ENCODE data around the gene TSR1.

Gene TSR1

GRCh38 chr17:2297023-2297422 lies 39.2 kb downstream of the TSR1 start:
- TF ChIP-seq Cebpa-rat (IDR thresholded peaks at IDR 0.05): no peak
- H3K9me3 ChIP-seq: no peaks in the 10 kb centered on the region
- H4K20me1 ChIP-seq: peaks cover 99% of the 10 kb centered on the region
- H3K36me3 ChIP-seq: peaks cover 94% of the 10 kb centered on the region
- no peak overlapping the region for H3K27ac ChIP-seq
- no peak overlapping the region for H3K4me2 ChIP-seq
- H3K9ac ChIP-seq: no peak overlapping the region
- no peak overlapping the region for H3K4me3 ChIP-seq
- peaks cover 11% of the 10 kb centered on the region for H3K4me1 ChIP-seq
- H3K27me3 ChIP-seq: no peaks in the 10 kb centered on the region

- TF ChIP-seq Cebpa-rat (IDR thresholded peaks at IDR 0.05): no peak
- Histone ChIP-seq H3K27ac (no peak overlapping the region), H4K20me1 (peaks cover 97% of the 10 kb centered on the region), H3K4me3 (no peak overlapping the region), H3K4me1 (no peaks in the 10 kb centered on the region), H3K9me3 (no peaks in the 10 kb centered on the region), H3K4me2 (no peak overlapping the region), H3K9ac (no peak overlapping the region), H3K27me3 (no peaks in the 10 kb centered on the region), H3K36me3 (peaks cover 100% of the 10 kb centered on the region)
Observed at GRCh38 chr17:2295575-2295974, 40.7 kb downstream of the TSR1 start.

DNA sequence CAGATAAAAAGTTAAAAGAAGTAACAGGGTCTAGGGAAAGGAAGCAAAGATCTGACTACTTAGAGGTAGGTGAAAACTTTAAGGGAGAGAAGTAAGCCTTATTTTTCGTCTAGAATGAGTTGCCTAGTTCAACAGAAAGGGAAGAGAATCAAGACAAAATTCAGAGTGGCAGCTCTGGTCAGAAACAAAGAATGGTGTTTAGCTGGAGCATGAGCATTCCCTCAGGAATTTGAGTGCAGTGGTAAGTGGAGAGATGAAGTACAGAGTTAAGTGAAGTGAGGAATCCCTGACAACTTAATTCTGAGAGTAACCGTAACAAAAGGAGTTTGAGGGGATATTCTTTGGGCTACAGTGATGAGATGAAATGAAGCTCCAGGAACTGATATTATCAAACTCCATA lies 44.2 kb downstream of the TSR1 start:
- Histone ChIP-seq H4K20me1 (peaks cover 63% of the 10 kb centered on the region), H3K4me2 (no peak overlapping the region), H3K36me3 (peaks cover 100% of the 10 kb centered on the region), H3K9me3 (no peaks in the 10 kb centered on the region), H3K4me1 (no peaks in the 10 kb centered on the region), H3K27me3 (no peaks in the 10 kb centered on the region), H3K27ac (no peak overlapping the region), H3K9ac (no peak overlapping the region), H3K4me3 (no peak overlapping the region)
- TF ChIP-seq Cebpa-rat (IDR thresholded peaks at IDR 0.05): no peak

DNA sequence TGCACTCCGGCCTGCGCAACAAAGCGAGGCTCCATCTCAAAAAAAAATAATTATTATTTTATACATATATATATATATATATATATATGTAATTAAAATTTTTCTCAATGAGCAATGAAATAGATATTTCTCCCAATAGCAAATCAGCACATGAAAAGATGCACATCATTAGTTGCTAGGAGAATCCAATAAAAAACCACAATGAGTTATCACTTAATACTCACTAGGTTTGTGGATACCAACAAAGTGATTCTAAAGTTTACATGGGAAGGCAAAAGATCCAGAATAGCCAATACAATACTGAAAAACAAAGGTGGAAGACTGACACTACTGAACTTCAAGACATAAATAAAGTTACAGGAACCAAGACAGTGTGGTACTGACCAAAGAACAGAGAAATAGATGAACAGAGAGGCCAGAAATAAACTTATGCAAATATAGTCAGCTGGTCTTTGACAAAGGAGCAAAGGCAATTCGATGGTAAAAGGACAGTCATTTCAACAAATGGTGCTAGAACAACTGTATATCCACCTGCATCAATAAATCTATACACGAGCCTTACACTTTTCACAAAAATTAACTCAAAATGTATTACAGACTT lies 46.3 kb downstream of the TSR1 start:
- Histone ChIP-seq H3K27ac (no peak overlapping the region), H3K4me2 (no peak overlapping the region), H3K4me3 (no peak overlapping the region), H3K9me3 (no peaks in the 10 kb centered on the region), H3K4me1 (no peaks in the 10 kb centered on the region), H4K20me1 (peaks cover 41% of the 10 kb centered on the region), H3K36me3 (peaks cover 96% of the 10 kb centered on the region), H3K27me3 (no peaks in the 10 kb centered on the region), H3K9ac (no peak overlapping the region)
- no peak for TF ChIP-seq Cebpa-rat (IDR thresholded peaks at IDR 0.05)

GRCh38 chr17:2283302-2283701 lies 53.0 kb downstream of the TSR1 start:
- H3K27ac ChIP-seq: no peak overlapping the region; the same call in 1 of the 2 replicates
- peaks cover 90% of the 10 kb centered on the region for H3K36me3 ChIP-seq
- no peak for TF ChIP-seq Cebpa-rat (IDR thresholded peaks at IDR 0.05)
- H3K4me1 ChIP-seq: peaks cover 15% of the 10 kb centered on the region
- H3K9me3 ChIP-seq: no peaks in the 10 kb centered on the region
- H3K27me3 ChIP-seq: no peaks in the 10 kb centered on the region
- H4K20me1 ChIP-seq: peaks cover 22% of the 10 kb centered on the region; the same call in 1 of the 2 replicates
- 0 out of 2 replicates have a peak overlapping the region, but pooled peaks have one; percentile 15 for H3K9ac ChIP-seq
- H3K4me3 ChIP-seq: no peak overlapping the region
- H3K4me2 ChIP-seq: no peak overlapping the region

- Histone ChIP-seq H3K27ac (peak overlapping the region; percentile 44; the same call in 1 of the 2 replicates), H3K36me3 (peaks cover 81% of the 10 kb centered on the region), H3K4me3 (no peak overlapping the region)
Observed at GRCh38 chr17:2282297-2282873, 53.9 kb downstream of the TSR1 start.

DNA sequence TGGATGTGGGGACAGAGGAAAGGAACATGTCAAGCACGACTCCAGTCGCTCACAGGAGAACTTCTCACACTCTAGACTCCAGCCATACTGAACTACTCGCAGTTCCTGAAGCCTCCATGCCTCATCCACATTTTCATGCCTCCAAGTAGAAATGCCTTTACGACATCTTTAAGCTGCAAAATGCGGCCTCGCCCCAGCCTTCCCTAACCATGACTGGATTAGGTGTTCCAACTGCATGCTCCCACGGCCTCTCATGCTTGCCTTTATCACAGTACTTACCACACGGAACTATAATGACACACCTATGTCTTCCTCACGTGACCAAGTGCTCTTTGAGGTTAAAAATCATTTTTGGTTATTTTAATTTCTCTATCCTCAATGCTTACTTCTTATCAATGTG lies 56.5 kb downstream of the TSR1 start:
- TF ChIP-seq Cebpa-rat (IDR thresholded peaks at IDR 0.05): no peak
- H3K36me3 ChIP-seq: peaks cover 80% of the 10 kb centered on the region

More at GRCh38 chr17:2282297-2282873, 53.9 kb downstream of the TSR1 start:
- peaks cover 22% of the 10 kb centered on the region for H4K20me1 ChIP-seq
- H3K9me3 ChIP-seq: no peaks in the 10 kb centered on the region
- peaks cover 24% of the 10 kb centered on the region for H3K4me1 ChIP-seq
- H3K4me2 ChIP-seq: no peak overlapping the region
- no peaks in the 10 kb centered on the region for H3K27me3 ChIP-seq
- no peak overlapping the region for H3K9ac ChIP-seq
- TF ChIP-seq Cebpa-rat (IDR thresholded peaks at IDR 0.05): no peak

DNA sequence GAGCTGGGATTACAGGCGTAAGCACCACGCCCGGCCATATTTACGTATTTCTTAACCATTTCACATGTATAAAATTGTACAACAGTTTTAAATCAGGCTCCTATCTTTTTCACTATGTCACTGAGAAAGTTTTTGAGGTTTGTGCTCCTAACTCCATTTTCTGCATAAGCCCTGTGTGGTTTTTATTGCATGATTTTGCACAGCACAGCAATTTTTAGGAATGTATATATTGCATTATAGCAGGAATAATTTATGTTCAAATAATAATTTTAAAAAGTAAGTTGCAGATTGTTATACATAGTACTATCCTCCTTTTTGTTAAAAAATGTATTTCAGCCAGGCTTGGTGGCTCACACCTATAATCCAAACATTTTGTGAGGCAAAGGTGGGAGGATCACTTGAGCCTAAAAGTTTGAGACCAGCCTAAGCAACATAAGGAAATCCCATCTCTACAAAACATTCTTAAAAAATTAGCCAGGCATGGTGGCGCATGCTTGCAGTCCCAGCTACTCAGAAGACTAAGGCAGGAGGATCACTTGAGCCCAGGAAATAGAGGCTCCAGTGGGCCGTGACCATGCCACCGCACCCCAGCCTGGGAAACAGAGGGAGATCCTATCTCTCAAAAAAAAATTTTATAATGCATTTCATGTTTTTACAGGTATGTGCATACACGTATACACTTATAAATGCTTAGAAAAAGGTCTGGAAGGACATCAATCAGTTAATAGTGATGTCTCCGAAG lies 58.7 kb downstream of the TSR1 start:
- no peak overlapping the region for H3K27ac ChIP-seq
- no peaks in the 10 kb centered on the region for H3K27me3 ChIP-seq
- peak overlapping the region; percentile 69 for H3K4me2 ChIP-seq
- TF ChIP-seq Cebpa-rat (IDR thresholded peaks at IDR 0.05): no peak
- peaks cover 82% of the 10 kb centered on the region for H3K36me3 ChIP-seq
- H3K9me3 ChIP-seq: no peaks in the 10 kb centered on the region
- H3K4me3 ChIP-seq: no peak overlapping the region
- peaks cover 25% of the 10 kb centered on the region for H3K4me1 ChIP-seq
- no peak overlapping the region for H3K9ac ChIP-seq
- peaks cover 2% of the 10 kb centered on the region for H4K20me1 ChIP-seq

More for the DNA sequence above, 56.5 kb downstream of the TSR1 start:
- Histone ChIP-seq H3K4me3 (no peak overlapping the region), H3K27me3 (no peaks in the 10 kb centered on the region), H3K4me1 (peaks cover 25% of the 10 kb centered on the region), H3K9me3 (no peaks in the 10 kb centered on the region), H3K4me2 (no peak overlapping the region), H4K20me1 (peaks cover 22% of the 10 kb centered on the region), H3K9ac (0 out of 2 replicates have a peak overlapping the region, but pooled peaks have one; percentile 7), H3K27ac (no peak overlapping the region)

DNA sequence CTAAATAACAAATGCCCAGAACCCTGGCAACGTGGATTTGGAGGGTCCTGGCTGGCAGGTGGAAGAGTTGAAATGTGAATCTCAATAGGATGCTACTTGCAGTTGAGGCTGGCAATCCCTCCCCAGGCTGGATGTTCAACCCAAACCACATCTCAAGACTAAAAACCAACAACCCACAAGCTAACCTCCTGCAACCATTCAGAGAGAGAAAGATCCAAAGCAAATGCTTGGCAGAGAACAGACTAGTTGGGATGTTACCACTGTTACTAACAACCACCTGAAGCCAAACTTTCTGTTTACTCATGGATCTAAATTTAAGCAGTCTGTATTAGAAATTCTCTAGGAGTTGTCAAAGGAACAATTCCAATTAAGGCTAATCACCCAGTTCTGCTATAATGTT lies 60.5 kb downstream of the TSR1 start:
- TF ChIP-seq Cebpa-rat (IDR thresholded peaks at IDR 0.05): no peak
- Histone ChIP-seq H3K9me3 (no peaks in the 10 kb centered on the region), H3K9ac (no peak overlapping the region; the same call in 1 of the 2 replicates), H3K36me3 (peaks cover 82% of the 10 kb centered on the region), H3K27ac (no peak overlapping the region), H3K4me1 (peaks cover 25% of the 10 kb centered on the region), H3K27me3 (no peaks in the 10 kb centered on the region), H4K20me1 (no peaks in the 10 kb centered on the region; the same call in 1 of the 2 replicates), H3K4me3 (no peak overlapping the region), H3K4me2 (no peak overlapping the region)

DNA sequence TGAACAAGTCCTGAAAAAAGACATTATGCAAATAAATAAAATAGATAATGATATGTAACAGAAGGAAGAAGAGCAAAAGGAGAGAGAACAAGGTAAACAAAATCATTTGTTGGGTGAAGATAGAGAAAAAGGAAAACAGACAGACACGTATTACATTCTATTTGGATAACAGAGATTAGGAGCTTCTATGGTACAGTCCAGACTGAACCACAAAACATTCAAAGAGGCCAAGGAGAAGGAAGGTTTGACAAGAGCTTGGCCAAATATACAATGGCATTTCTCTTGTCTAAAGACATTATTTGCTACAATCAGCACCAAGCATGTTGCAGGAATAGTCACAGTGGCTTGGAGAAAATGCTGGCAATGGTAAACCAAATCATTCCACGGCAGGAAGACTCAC lies 61.8 kb downstream of the TSR1 start:
- Histone ChIP-seq H3K4me1 (peaks cover 22% of the 10 kb centered on the region), H3K9ac (no peak overlapping the region), H3K4me2 (no peak overlapping the region), H3K4me3 (no peak overlapping the region), H3K27ac (no peak overlapping the region), H3K9me3 (no peaks in the 10 kb centered on the region), H3K27me3 (no peaks in the 10 kb centered on the region), H3K36me3 (peaks cover 81% of the 10 kb centered on the region), H4K20me1 (no peaks in the 10 kb centered on the region; the same call in 1 of the 2 replicates)
- TF ChIP-seq Cebpa-rat (IDR thresholded peaks at IDR 0.05): no peak

Data from BLaER1 (cell line).